Stimulated activated CD4-positive, alpha-beta T cell treated with anti-CD3 and anti-CD28 coated beads, Interleukin-15, amount 100 ng/mL, for 1 hour (primary cell): ENCODE measurements around the gene JAK3.
"Not testable (repeated sequence)": the region's sequence is repeated elsewhere in the genome, so short reads cannot be mapped to it uniquely, and the experiment has no call there.

Experiments used
- DNase-seq, 2 donors: peaks; one replicate each; pipeline ENCODE4 v3.0.0-alpha.2; 2020; ENCODE audit warnings: low read depth in 1 of 2, low spot score in 1 of 2

The JAK3 gene

DNA sequence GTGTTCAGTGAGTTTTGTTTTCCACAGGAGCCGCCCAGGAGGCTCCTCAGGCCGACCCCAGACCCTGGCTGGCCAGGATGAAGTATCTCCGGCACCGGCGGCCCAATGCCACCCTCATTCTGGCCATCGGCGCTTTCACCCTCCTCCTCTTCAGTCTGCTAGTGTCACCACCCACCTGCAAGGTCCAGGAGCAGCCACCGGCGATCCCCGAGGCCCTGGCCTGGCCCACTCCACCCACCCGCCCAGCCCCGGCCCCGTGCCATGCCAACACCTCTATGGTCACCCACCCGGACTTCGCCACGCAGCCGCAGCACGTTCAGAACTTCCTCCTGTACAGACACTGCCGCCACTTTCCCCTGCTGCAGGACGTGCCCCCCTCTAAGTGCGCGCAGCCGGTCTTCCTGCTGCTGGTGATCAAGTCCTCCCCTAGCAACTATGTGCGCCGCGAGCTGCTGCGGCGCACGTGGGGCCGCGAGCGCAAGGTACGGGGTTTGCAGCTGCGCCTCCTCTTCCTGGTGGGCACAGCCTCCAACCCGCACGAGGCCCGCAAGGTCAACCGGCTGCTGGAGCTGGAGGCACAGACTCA lies 40.0 kb downstream of the JAK3 start:
- DNase-seq: no peak

DNA sequence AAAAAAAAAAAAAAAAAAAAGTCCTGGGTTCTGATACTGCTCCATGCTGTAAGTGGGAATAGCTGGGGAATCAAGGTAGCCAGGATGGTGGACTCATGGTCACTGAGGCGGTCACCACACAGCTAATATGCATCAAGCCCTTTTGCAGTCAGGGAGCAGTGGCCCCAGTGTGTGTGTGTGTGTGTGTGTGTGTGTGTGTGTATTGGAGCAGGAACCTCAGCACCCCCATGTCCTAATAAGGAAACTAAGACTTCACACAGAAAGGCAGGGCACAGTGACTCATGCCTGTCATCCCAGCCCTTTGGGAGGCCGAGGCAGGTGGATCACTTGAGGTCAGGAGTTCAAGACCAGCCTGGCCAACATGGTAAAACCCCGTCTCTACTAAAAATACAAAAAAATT lies 40.8 kb downstream of the JAK3 start:
- DNase-seq: no peak

- DNase-seq: no peak
Observed at GRCh38 chr19:17805427-17805826, 42.4 kb downstream of the JAK3 start.

GRCh38 chr19:17803264-17803896 lies 44.4 kb downstream of the JAK3 start:
- DNase-seq: peak in 1 of 2 donors; percentile 12

DNA sequence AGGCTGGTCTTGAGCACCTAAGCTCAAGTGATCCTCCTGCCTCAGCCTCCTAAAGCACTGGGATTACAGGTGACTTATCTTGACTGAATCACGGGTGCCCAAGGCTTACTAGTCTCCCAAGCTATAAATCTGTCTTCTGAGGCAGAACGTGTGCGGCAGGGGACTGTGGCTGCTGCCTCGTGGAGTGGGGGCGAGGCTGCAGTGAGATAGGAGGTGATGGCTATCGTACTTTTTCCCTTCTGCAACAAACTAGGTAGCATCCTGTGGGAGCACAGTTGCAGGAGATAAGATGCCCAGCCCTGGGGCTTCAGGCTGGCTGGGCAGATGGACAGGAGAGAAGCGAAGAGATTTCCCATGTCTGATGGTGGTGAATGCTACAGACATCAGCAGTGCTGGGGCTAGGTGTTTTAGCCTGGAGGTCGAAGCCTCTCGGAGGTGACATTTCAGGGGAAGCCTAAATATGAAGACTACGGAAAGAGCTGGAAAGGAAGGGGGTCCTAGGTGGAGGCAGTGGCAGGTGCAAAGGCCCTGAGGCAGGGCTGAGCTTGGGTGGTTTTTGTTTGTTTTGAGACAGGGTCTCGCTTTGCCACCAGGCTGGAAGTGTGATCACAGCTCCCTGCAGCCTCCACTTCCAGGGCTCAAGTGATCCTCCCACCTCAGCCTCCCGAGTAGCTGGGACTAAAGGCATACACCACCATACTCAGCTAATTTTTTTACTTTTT lies 45.5 kb downstream of the JAK3 start:
- no peak for DNase-seq

- DNase-seq: not testable (repeated sequence)
Observed at GRCh38 chr19:17798599-17798998, 49.2 kb downstream of the JAK3 start.

DNA sequence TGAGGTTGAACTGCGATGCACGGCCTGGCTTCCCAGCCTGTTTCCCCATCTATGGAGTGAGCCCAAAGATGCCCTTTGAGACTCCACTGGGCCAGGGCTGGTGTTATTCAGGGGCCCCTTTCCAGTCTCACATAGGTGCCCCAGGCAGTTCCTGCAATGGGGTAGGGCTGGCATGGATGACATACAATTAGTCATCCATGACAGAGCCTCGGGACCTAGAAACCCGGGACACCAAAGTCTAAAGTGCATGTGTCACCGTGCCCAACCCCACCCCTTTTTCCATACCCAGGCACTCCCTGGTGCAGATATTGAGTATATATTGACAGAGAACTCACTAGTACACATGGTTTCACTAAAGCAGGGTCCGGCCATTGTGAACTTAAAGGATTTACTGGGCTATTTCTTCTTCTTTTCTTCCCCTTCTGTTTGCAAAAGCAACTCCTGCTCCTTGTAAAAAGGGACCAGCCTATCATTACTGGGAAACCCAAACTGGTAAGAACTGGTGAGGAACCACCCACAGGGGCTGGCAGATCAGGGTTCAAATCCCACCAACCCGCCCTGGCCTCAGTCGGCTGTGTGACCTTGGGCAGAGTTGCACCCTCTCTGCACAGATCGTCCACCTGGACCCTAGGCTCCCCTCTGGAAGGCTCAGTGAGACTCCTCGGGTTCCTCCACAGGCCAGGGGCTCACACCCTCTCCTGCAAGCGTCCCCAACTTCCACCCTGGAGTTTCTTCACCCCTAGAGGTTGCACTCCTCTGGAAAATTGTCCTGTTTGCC lies 50.2 kb downstream of the JAK3 start:
- DNase-seq: no peak

- DNase-seq: no peak
Observed at GRCh38 chr19:17796838-17797423, 50.9 kb downstream of the JAK3 start.

GRCh38 chr19:17796013-17796837 lies 51.6 kb downstream of the JAK3 start:
- DNase-seq: no peak

DNA sequence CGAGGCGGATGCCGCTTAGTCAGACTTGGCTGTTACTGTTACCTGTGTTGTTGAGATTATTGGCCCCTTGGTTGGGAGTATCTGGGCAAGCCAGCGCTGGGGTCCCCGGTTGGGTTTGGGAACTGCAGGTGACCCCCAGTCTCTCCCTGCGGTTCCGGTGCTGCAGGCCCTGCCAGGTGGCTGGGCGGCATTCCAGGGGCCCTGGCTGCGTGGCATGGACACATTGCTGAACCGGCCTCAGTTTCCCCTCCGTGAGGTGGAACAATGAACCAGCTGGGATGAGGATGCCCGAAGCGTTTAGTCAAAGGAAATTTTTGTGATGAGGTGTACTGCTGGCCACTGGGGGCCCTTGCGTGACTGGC lies 52.3 kb downstream of the JAK3 start:
- no peak for DNase-seq

GRCh38 chr19:17794731-17795494 lies 52.9 kb downstream of the JAK3 start, which contains the start of gene B3GNT3:
Gene B3GNT3, plus strand, starts transcription at chr19:17795138. Its CDS starts 12,670 bp downstream, at chr19:17807808.
- DNase-seq: no peak

DNA sequence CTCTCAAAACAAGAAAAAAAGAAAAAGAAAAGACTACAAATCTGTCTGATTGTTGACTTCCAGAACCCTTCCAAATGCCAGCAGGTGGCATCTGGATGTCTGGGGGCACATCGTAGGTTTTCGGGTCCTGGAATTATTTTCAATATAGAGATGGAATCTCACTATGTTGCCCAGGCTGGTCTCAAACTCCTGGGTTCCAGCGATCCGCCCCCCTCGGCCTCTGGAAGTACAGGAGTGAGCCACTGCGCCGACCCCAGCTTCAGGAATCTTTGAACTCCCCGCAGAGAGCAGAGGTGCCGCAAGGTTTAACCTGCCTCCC lies 53.4 kb downstream of the JAK3 start:
- DNase-seq: no peak

DNA sequence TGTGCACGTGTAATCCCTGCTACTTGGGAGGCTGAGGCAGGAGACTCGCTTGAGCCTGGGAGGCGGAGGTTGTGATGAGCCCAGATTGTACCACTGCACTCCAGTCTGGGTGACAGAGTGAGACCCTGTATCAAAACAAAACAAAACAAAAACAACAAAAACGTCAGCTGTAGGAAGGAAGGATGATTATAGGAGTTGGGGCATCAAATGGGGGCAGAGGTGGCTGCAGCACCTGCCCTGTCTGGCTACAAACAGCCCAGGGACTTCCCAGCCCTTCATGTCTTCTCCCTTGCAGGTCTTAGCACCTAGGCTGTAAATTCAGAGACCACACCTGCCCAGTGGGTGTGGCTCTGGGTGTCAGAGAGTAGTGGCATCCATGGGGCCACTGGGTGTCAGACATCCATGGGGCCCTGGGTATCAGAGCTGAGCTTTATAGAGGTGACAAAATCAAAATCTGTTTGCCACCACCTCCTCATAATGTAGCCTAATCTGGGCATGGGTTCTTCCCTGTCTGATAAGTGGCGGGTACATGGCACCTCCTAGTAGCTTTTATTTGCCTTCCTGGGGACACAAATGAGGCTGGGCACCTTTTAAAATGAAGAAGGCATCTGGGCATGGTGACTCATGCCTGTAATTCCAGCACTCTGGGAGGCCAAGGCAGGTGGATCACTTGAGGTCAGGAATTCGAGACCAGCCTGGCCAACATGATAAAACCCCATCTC lies 57.6 kb downstream of the JAK3 start:
- DNase-seq: no peak

DNA sequence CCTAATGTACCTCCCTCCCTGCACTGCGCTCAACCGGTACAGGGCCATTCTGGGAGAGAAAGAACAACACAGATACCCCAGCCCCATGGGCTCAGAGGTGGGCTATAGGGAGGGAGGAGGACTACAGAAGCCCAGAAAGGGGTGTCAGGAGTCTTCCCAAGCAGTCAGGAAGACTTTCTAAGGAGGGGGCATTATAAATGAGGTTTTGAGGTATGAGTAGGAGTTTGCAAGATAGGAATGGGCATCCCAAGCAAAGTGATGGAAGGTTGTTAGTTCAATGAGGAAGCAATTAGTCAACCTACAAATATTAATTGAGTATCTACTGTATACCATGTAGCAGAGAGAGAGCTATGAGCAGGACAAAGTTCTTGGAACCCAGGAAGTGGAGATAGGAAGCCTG lies 59.1 kb downstream of the JAK3 start:
- DNase-seq: no peak

- no peak for DNase-seq
Observed at GRCh38 chr19:17787274-17787913, 60.4 kb downstream of the JAK3 start.

DNA sequence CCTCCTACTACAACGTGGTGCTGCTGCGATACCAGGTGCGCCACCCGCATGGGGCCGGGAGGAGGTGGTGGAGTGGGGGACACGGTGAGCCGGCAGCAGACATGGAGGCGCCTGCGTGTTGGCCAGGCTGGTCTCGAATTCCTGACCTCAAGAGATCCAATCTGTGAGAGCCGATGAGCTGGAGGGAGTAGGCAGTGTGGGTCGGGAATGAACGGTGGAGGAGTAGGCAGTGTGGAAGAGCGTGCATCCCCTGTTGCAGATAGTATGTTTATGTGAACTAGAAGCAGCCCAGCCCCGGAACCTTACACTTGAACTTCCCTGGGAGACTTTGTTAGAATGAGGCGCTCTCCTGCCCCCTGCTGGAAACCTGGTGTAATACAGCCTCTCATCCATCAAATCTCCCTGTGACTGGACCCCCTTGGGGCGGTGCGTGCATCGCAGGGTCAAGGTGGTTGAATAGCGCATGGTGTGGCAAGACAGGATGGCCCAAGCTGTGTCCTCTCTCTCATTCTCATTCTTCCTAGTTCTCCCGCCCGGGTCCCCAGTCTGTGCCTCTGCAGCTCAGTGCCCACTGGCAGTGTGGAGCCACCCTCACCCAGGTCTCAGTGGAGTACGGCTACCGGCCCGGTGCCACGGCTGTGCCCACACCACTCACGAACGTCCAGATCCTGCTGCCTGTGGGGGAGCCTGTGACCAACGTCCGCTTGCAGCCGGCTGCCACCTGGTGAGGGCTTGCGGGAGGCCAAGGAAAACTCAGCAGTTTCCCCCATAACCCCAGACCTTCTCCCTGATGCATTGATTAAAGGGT lies 63.4 kb downstream of the JAK3 start:
- DNase-seq: peak; percentile 26 to 57

GRCh38 chr19:17783721-17784120 lies 64.1 kb downstream of the JAK3 start:
- DNase-seq: not testable (repeated sequence)

DNA sequence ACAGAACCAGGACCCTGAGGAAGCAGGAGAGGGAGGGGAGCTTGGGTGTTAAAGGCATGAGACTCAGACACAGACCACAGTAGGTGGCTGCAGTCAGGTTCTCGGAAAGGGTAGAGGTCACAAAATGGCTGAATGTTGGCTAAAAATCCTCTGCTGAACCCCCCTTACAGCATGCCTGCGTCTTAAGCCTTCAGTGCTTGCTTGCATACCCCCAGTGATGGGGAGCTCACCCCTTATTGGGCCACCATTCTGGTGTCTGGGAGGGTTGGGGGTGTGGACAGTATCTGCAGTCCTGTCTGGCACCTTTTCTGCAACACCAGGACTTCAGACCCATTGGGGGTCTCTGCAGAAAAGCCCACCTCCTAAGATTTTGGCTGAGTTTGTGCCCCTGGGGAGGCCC lies 67.0 kb downstream of the JAK3 start:
- no peak for DNase-seq
